HG02970 (cell line): Measurements from ENCODE around the gene COBLL1.
"Not testable (repeated sequence)": the region's sequence is repeated elsewhere in the genome, so short reads cannot be mapped to it uniquely, and the experiment has no call there.

Experiments used
- ATAC-seq: cut with Tn5 transposase; IDR thresholded peaks from one replicate; pipeline ENCODE4 v1.9.1; 2021; ENCODE audit warnings: mild to moderate bottlenecking, moderate library complexity, moderate number of reproducible peaks; ENCODE audit not compliant: unreplicated experiment, low FRiP score

COBLL1 gene, protein sequence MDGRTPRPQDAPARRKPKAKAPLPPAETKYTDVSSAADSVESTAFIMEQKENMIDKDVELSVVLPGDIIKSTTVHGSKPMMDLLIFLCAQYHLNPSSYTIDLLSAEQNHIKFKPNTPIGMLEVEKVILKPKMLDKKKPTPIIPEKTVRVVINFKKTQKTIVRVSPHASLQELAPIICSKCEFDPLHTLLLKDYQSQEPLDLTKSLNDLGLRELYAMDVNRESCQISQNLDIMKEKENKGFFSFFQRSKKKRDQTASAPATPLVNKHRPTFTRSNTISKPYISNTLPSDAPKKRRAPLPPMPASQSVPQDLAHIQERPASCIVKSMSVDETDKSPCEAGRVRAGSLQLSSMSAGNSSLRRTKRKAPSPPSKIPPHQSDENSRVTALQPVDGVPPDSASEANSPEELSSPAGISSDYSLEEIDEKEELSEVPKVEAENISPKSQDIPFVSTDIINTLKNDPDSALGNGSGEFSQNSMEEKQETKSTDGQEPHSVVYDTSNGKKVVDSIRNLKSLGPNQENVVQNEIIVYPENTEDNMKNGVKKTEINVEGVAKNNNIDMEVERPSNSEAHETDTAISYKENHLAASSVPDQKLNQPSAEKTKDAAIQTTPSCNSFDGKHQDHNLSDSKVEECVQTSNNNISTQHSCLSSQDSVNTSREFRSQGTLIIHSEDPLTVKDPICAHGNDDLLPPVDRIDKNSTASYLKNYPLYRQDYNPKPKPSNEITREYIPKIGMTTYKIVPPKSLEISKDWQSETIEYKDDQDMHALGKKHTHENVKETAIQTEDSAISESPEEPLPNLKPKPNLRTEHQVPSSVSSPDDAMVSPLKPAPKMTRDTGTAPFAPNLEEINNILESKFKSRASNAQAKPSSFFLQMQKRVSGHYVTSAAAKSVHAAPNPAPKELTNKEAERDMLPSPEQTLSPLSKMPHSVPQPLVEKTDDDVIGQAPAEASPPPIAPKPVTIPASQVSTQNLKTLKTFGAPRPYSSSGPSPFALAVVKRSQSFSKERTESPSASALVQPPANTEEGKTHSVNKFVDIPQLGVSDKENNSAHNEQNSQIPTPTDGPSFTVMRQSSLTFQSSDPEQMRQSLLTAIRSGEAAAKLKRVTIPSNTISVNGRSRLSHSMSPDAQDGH

DNA sequence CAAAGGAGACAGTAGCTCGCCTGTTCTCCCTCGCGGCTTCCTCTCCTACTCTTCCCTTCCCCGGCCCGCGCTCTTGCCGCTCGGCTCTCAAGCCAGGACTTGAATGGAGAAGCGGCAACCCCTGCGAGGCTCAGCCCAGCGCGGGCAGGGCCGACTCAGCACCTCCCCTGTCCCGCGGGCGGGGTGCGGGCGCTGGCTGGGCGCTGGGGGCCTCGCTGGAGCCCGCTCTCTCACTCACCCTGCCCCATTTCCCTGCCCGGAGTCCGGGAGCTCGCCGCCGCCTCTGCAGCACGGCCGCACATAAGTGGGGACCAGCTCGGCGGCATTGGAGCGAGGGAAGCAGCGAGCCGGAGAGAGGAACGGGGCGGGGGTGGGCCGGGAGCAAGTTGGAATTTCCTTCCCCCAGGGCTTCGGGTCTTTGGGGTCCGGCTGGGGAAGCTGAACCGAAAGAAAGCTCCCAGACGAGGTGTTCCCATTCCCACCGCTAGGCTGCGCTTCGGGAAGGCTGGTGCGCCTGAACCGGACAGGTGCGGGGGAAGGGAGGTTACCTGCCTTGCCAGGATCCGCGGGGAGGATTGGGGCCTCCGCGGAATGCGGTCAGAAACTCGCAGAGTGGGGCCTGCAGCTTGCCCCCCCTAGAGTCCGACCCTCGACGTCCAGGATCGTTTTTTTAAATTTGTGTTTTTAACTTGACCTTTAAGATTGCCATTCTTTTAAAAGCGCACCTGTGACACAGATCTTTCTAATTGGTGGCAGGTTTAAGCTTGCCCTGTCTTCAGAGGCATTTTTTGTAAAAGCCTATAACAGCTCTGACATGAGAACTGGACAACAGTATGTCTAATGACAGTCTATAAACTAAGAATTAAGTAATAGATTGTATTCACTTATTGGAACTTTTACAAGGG, at the start of gene COBLL1:
TSS of gene COBLL1 (minus strand) at position 105 of the 905 bp plus-strand sequence. CDS start 627 bp downstream, outside the sequence.
- ATAC-seq = peak; percentile 50

DNA sequence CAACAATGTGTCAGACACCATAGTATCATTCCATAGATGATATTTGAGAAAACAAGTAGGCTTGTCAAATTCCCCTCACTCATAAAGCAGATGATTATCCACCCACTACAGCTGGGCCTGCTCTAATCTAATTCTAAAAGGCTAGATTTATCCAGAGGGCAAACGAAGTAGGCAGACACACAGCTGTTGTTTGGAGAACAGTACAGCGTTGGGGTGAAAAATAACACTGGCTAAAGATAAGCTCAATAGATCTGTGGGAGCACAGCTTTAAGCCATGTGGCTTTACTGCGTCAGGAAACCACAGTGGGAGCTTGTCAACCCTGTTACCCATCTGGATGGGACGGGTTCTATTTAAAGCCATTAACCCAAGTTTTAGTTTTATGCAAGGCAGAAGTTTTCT, 48.9 kb upstream of the COBLL1 start:
- ATAC-seq = no peak

DNA sequence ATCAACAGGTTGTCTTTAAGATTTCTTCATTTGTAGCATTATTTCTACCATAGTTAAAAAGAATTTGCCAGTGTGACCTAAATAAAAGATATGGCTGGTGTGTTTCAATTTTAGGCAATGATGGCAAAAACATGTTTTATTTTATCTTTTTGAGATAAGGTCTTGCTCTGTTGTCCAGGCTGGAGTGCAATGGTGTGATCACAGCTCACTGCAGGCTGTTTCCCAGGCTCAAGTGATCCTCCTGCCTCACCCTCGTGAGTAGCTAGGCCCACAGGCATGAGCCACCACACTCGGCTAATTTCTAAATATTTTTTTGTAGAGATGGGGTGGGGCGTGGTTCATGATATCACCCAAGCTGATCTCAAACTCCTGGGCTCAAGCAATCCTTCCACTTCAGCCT, 47.0 kb upstream of the COBLL1 start:
- no peak for ATAC-seq

DNA sequence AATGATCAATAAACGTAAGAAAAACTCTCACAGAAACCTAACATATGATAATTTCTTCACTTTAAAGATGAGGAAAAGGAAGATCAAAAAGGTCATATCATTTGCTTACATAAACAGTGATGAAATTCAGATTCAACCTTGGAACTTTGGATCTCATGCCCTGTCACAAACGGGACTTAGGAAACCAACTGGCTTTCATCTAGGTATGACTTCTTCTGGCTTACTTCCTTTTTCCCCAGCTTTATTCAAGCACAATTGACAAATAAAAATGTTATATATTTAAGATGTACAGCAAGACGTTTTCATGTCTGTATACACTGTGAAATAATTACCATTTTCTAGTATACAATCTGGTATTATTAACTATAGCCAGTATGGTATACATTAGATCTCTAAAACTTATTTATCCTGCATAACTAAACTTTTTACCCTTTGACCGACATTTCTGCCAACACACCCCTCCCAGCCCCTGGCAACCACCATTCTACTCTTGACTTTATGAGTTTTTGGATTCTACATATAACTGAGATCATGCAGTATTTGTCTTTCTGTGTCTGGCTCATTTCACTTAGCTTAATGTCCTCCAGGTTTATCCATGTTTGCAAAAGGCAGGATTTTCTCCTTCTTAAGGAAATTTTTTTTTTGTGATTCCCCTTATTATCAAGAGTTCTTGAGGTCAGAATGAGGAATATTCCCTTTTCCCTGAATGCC, 46.0 kb upstream of the COBLL1 start:
- no peak for ATAC-seq

DNA sequence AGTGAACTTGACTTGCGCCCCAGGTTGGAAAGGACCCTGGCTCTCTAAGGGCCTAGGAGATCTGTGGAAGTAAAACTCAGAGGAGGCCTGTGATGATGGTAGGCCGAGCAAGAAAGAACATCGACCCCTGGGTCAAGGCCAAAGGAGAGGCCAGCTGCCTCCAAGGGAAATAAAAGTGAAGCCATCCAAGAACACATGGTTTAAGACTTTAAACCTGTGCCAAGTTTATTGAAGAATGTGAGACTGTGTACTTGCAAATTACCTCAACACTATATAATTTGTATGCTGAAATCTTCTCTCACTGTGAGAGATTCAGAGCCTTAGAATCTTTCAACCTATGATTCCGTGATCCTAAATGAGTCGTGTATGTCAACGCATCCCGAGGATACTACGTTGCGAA, 40.7 kb upstream of the COBLL1 start:
- no peak for ATAC-seq

DNA sequence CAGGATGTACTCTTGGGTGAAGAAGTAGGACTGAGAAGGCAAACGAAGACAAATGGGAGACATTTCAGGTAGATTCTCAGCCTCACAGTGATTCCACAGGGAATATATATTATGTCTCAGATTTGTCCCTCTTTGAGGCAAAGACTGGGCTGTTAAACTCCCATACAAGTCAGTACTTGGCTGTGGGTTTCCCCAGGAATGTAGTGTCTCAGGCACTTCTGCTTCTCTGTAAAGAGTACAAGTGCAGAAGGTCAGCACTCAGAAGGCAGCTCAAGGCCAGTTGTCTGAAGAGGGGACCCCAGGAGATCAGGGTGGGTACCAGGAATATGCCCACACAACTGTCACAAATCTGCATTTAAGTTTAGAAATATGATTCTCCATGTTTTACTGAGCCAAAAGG, 39.9 kb upstream of the COBLL1 start:
- no peak for ATAC-seq

DNA sequence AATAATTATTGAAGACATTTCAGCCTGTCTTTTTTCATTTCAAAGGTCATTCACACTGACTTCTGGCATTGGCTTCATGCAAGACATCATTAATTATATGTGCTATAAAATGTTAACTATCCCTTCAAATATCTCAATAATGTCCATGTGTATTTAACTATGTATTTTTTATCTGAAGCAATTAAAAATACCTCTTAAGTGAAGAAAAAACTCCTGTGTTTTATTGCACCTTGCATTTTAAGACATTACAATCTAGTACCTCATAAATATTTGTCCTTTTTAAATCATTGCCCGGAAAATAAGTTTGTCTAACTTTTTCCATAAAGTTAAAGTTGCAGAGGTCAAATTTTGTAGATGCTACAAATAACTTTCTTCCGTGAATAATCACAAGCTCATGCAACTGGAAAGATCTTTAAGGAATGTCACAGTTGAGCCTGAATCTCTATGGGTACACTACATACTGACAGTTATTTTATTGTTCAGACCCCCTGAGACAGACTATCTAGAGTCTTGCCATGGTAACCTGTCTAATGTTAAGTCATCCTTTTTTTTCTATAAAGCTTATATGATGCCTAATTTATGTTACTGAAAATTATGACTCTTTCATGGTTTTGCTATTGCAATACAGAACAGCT, 38.4 kb upstream of the COBLL1 start:
- no peak for ATAC-seq

DNA sequence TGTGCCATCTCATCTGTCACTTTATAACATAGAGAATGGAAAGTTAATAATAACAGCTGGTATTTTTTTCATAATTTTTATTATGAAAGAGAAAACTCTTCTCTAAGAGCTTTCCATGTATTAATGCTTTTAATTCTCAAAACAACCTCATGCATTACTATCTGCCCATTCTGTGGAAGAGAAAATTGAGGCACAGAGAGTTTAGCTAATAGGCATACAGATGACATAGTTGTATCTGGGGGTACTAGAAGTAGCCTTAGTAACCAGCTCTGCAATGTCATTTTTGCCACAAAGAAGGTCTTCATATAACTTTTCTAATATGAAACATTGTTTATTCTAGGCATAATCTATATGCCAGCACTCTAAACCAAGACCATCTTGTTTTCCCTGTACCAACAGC, 36.3 kb upstream of the COBLL1 start:
- ATAC-seq = no peak

DNA sequence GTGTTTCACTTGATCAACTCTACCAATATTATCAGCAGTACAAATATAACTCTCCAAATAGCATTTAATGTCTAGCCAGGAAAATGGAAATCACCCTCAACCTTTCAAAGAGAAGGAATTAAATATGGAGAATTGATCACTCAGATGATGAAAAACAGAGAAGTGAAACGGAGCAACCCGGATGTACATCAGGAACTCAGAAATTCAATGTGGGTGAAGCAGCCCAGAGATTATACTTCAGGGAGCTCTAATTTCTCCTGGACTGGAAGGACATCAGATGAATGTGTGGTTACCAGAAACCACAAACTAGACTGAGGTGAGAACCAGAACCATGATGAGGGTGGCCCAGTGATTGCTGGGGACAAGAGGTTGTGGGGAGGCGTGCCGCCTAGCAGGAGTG, 35.5 kb upstream of the COBLL1 start:
- no peak for ATAC-seq

DNA sequence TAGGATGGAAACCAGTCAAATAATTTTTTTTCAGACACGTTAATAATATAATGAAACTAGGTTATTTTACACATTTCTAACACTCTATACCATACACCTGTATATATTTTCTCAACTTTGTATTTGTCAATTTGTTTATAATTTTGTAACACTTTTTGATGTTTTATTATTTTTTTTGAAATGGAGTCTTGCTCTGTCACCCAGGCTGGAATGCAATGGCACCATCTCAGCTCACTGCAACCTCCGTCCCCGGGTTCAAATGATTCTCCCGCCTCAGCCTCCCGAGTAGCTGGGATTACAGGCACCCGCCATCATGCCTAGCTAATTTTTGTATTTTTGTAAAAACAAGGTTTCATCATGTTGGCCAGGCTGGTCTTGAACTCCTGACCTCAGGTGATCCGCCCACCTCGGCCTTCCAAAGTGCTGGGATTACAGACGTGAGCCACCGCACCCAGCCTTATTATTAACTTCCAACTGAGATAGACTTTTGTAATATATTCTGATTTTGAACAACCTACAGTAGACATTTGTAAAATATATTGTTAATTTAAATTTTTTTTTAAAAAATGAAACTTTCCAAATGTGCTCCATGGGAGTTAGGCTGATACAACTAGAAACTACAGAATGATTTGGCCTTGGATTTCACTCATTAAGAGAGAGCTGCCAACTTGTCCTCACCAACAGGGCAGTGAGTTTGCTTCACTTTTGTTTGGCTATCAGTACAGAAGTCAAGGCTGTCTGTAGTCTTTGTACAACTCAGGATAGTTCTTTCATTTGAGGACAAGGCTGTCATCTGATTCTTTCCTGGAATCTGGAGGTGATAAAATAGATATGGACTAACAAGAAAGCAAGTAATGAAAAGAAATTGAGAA, 33.9 kb upstream of the COBLL1 start:
- no peak for ATAC-seq

DNA sequence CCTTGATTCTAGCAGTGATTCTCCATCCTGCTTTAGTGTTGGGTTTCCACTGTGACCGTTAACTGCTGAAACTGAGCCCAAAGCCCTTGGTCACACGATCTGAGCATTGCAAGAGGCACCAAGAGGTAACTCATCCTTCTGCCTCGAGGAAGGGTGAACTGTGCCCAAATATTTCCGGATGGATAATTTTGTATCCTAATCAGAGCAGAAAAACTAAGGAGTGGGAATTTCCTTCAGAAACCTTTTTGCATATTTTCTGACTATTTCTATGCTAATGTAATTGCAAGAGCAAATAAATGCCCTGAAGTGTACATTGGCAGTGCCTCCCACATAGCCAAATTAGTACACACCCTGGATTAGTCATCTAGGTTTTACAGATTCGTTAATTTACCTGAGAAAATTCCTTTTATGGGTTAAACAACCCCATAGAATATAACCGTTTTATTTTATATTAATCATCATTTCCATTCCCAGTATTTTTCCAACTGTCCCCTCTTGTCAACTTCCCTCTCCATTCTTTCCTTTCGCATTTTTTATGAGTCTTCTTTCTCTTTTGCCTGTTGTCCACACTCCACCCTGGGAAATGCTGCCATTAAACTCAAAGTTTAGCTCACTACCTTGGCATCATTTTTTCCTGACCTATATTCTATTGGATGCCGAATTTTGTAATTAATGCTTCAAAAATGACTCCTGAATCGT, 31.7 kb upstream of the COBLL1 start:
- ATAC-seq = no peak

DNA sequence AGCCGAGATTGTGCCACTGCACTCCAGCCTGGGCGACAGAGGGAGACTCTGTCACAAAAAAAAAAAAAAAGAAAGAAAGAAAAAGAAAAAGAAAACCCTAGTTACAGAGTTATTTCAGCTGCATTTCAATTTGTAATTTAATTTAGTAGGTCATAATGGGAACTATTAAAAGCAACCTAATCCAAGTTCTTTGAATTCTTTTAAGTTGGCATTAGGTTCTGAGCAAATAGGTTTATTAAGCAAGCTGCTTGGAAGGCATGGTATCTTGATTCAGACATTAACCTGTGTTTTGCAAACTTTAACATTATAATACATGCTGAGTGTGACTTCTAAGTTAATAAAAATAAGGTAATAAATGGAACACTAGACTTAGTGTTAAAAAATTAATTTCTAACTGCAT, 29.8 kb upstream of the COBLL1 start:
- ATAC-seq = no peak

DNA sequence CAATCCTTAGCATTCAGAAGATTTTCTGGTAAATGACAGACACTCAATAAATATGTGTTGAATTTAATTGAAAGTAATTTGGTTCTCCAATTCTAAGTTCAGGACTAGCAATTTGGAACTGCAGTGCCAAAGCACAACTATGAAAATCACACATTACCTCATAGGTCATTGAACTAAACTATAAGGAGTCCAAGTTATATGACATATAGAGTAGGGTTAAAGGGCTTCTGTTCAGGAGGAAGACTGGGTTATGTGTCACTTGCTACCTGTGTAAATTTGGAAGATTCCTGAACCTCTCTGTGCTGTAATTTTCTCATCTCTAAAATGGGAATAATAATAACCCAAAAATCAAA, 27.8 kb upstream of the COBLL1 start:
- no peak for ATAC-seq

DNA sequence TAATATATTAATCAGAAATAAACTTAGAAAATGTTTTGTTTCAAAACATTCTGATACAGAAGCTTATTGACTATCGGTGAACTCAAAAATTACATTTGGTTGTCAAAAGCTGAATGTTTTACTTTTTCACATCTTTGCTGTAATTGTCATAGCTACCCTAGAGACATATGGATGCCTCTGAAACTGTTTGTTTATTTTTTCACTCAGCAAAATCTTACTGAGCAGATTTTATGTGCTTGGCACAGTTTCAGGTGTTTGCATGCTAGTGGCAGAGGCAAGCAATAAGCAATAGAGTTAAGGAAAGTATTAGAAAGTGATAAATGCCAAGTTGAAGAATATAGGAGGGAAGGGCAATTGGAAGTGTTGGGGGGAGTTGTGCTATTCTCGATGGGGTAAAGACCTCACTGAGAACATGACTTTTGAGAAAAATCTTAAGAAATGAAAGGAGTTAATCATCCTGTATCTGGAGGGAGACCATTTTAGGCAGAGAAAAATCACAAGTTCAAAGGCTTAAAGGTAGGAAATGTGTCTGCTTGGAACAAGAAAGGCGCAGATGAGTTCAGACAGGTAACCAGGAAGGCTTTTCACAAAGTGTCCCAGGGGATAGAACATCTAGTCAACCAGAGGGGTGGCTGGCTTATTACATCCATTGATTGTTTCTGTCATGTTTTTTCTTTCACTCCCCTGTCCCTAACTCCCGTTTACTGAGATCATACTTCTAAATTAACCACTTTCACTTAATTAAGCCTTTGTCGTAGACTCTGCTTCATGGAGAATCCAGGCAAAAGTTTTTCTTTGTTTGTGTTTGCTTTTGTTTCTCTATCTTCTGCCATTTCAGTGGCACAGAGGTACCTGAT, 27.2 kb upstream of the COBLL1 start:
- no peak for ATAC-seq

DNA sequence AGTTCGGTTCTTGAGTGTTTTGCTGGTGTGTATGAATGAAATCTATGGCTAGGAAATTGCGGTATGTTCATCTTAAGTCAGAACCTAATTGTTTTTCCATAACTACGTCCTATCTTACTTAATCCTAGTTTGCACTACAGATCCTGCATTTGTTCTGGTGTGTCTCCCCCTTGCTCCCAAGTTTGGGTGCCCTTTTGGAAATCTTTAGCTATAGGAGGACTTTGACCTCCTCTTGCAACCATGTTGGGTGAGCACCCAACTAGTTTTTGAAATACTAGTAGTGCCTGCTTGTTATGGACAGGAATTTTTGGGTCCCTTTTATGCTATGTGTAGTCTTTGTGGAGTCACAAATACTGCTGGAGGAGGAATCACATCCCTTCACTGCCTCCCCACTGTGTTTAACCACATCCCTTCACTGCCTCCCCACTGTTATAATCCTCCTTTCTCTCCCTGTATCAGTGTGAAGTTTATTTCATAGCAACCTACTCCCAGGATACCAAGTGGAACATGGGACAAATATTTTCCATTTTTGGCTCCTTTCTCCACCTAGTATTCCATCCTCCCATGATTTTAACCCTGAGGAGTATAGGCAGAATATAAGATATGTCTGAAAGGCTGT, 26.3 kb upstream of the COBLL1 start:
- no peak for ATAC-seq

DNA sequence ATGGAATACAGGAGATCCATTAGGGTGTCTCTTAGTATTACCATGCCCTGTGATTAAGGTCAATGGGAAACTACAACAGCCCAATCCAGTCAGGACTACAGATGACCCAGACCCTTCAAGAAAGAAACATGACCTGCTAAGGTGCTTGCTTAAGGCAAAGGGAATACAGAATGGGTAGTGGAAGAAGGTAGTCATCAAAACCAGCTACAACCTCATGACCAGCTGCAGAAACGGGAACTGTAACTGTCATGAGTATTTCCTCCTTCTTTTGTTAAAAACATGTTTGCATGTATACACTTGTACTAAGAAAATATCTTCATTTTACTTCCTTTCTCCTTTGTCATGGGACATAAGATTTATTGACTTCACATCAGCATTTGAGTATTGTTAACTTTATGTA, 24.8 kb upstream of the COBLL1 start:
- ATAC-seq = not testable (repeated sequence)
